Karpas-422 (cell line): ENCODE measurements around the gene SUSD6. TPM values are rescaled to one million over a fixed set of nuclear protein-coding genes. Genes with fewer than 3 reads are reported as not detected.
"Not testable (repeated sequence)": the region's sequence is repeated elsewhere in the genome, so short reads cannot be mapped to it uniquely, and the experiment has no call there.

Experiments used
- DNase-seq: peaks from one replicate; pipeline ENCODE4 v3.0.0-alpha.2; 2015
- H2AFZ ChIP-seq: fragments of 200-600 bp; sonication (generic); 2 replicates; pipeline ENCODE4 v1.6.1; 2014; ENCODE audit warnings: antibody characterized with exemption, low read length, mixed read lengths
- H3K27ac ChIP-seq: fragments of 200-600 bp; sonication (generic); 2 replicates; pipeline ENCODE4 v1.5.1; 2014; ENCODE audit warnings: mild to moderate bottlenecking, low read length, moderate library complexity
- H3K27me3 ChIP-seq: fragments of 200-600 bp; sonication (generic); 2 replicates; pipeline ENCODE4 v1.6.1; 2014; ENCODE audit warnings: low read length, mixed read lengths
- H3K36me3 ChIP-seq: fragments of 200-600 bp; sonication (generic); 2 replicates; pipeline ENCODE4 v1.6.1; 2014; ENCODE audit warnings: low read length, mixed read lengths; ENCODE audit not compliant: insufficient read depth
- H3K4me1 ChIP-seq: fragments of 200-600 bp; sonication (generic); 2 replicates; pipeline ENCODE4 v1.6.1; 2014; ENCODE audit warnings: mild to moderate bottlenecking, low read length, mixed read lengths
- H3K4me2 ChIP-seq: fragments of 200-600 bp; sonication (generic); 2 replicates; pipeline ENCODE4 v1.6.1; 2014; ENCODE audit warnings: low read length, low read depth, mild to moderate bottlenecking; ENCODE audit not compliant: poor library complexity, severe bottlenecking
- H3K4me3 ChIP-seq: fragments of 200-600 bp; sonication (generic); 2 replicates; pipeline ENCODE4 v1.5.1; 2014; ENCODE audit warnings: mild to moderate bottlenecking, antibody characterized with exemption, low read length, mixed read lengths
- H3K79me2 ChIP-seq: fragments of 200-600 bp; sonication (generic); 2 replicates; pipeline ENCODE4 v1.6.1; 2014; ENCODE audit warnings: mild to moderate bottlenecking, low read length, mixed read lengths
- H3K9ac ChIP-seq: fragments of 200-600 bp; sonication (generic); 2 replicates; pipeline ENCODE4 v1.6.0; 2014; ENCODE audit warnings: low read length
- H3K9me2 ChIP-seq: fragments of 200-600 bp; sonication (generic), shearing (Covaris generic); replicated peaks from 2 replicates; pipeline ENCODE4 v1.6.0; 2014; ENCODE audit warnings: mild to moderate bottlenecking, low read length, moderate library complexity; ENCODE audit not compliant: insufficient read depth
- H3K9me3 ChIP-seq: fragments of 300-700, 200-600 bp; sonication (generic); 2 replicates; pipeline ENCODE4 v1.6.1; 2014; ENCODE audit warnings: low read length, mixed read lengths
- H4K20me1 ChIP-seq: fragments of 200-600 bp; sonication (generic); 2 replicates; pipeline ENCODE4 v1.6.1; 2014; ENCODE audit warnings: mild to moderate bottlenecking, antibody characterized with exemption, low read length, low read depth; ENCODE audit not compliant: insufficient read depth
- total RNA-seq: library from RNA; depleted of rRNA; stranded (reverse); fragments of >200 nt; shearing (Covaris generic); gene quantifications from 2 replicates; pipeline ENCODE4 v1.2.3, GENCODE V29; 2014; ENCODE audit warnings: low replicate concordance

SUSD6 gene
- total RNA-seq, 1 experiment from 2014 or later = 46.0 TPM

DNA sequence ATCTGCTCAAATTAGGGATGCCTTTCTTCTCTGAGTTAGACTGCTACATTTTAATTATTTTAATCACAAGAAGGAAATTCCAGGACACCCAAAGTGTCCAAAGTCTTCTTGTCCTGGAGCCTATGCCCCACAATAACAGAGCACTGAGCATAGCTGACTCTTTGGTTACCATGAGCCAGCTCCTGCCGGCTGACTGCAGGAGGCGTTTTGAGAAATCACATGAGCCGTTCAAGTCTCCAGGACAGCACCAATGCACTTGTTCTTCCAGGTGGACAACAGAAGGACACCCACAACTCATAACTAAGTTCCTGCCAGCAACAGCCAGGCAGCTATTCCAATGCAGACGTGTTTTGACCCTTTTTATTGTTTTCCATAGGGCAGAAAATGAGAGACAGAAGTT is 109.5 kb downstream of the SUSD6 start:
- H3K4me2 ChIP-seq = no peak overlapping the region
- H2AFZ ChIP-seq = no peak overlapping the region
- H3K9ac ChIP-seq = no peak overlapping the region
- H3K4me3 ChIP-seq = no peak overlapping the region
- no peaks in the 10 kb centered on the region for H3K4me1 ChIP-seq
- no peak overlapping the region for H3K27ac ChIP-seq
- no peaks in the 10 kb centered on the region for H4K20me1 ChIP-seq
- no peaks in the 10 kb centered on the region for H3K27me3 ChIP-seq
- DNase-seq = no peak
- no peaks in the 10 kb centered on the region for H3K9me2 ChIP-seq
- H3K79me2 ChIP-seq = no peaks in the 10 kb centered on the region
- H3K9me3 ChIP-seq = no peaks in the 10 kb centered on the region
- no peaks in the 10 kb centered on the region for H3K36me3 ChIP-seq

GRCh38 chr14:69726761-69727511 is 115.5 kb downstream of the SUSD6 start:
- H4K20me1 ChIP-seq = no peaks in the 10 kb centered on the region
- no peaks in the 10 kb centered on the region for H3K36me3 ChIP-seq
- peak; percentile 94 for DNase-seq
- no peaks in the 10 kb centered on the region for H3K79me2 ChIP-seq
- no peaks in the 10 kb centered on the region for H3K27me3 ChIP-seq
- peaks cover 14% of the 10 kb centered on the region for H3K4me1 ChIP-seq
- H3K9ac ChIP-seq = peak overlapping the region; percentile 61
- H3K9me2 ChIP-seq = no peaks in the 10 kb centered on the region
- H3K9me3 ChIP-seq = no peaks in the 10 kb centered on the region
- H3K27ac ChIP-seq = no peak overlapping the region
- peak overlapping the region; percentile 77 for H3K4me2 ChIP-seq
- H3K4me3 ChIP-seq = peak overlapping the region; percentile 56
- peak overlapping the region; percentile 57 for H2AFZ ChIP-seq

DNA sequence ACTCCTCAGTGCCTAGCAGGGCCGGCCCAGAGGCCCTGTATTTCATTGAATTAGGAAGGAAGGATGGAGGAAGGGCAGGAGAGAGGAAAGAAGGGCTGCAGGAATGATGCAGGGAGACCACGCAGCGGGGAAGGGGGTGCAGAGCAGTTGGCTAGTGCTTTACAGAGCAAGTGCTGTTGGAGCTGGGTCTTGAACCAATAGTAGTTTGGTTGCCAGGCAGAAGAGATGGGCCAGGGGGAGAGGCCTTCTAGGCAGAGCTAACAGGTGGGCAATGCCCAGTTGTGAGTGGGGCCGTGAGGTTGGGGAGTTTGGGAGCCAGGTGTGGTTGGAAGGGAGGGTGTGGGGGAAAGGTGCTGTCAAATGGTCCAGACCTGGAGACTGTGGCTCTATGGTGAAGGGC is 116.5 kb downstream of the SUSD6 start:
- no peak overlapping the region for H3K9ac ChIP-seq
- no peaks in the 10 kb centered on the region for H3K27me3 ChIP-seq
- H3K9me3 ChIP-seq = no peaks in the 10 kb centered on the region
- no peaks in the 10 kb centered on the region for H4K20me1 ChIP-seq
- H3K4me1 ChIP-seq = peaks cover 14% of the 10 kb centered on the region
- no peak for DNase-seq
- no peak overlapping the region for H2AFZ ChIP-seq
- no peak overlapping the region for H3K4me2 ChIP-seq
- H3K36me3 ChIP-seq = no peaks in the 10 kb centered on the region
- H3K79me2 ChIP-seq = no peaks in the 10 kb centered on the region
- H3K9me2 ChIP-seq = no peaks in the 10 kb centered on the region
- H3K27ac ChIP-seq = no peak overlapping the region
- no peak overlapping the region for H3K4me3 ChIP-seq

GRCh38 chr14:69731919-69732598 is 120.7 kb downstream of the SUSD6 start:
- not testable (repeated sequence) for H3K4me3 ChIP-seq, H3K9me3 ChIP-seq

DNA sequence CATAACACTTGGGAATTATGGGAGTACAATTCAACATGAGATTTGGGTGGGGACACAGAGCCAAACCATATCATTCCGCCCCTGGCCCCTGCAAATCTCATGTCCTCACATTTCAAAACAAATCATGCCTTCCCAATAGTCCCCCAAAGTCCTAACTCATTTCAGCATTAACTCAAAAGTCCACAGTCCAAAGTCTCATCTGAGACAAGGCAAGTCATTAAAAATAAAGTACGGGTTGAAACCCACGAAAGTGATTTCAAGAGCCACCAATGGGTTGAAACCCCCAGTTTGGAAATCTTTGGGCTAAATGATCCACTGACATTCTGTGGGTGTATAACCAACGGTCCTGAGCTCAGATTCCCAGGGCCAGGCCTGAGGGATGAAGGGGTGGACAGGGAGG is 125.0 kb downstream of the SUSD6 start:
- not testable (repeated sequence) for H4K20me1 ChIP-seq, H3K9me2 ChIP-seq, H2AFZ ChIP-seq, H3K9ac ChIP-seq, H3K79me2 ChIP-seq, H3K4me1 ChIP-seq, H3K4me2 ChIP-seq, H3K36me3 ChIP-seq, DNase-seq, H3K27me3 ChIP-seq, H3K27ac ChIP-seq, H3K4me3 ChIP-seq, H3K9me3 ChIP-seq

More at GRCh38 chr14:69731919-69732598, 120.7 kb downstream of the SUSD6 start:
- not testable (repeated sequence) for H3K4me1 ChIP-seq, H3K9me2 ChIP-seq, H3K36me3 ChIP-seq, H3K27me3 ChIP-seq, DNase-seq, H3K27ac ChIP-seq, H4K20me1 ChIP-seq, H3K4me2 ChIP-seq, H3K9ac ChIP-seq, H2AFZ ChIP-seq, H3K79me2 ChIP-seq

DNA sequence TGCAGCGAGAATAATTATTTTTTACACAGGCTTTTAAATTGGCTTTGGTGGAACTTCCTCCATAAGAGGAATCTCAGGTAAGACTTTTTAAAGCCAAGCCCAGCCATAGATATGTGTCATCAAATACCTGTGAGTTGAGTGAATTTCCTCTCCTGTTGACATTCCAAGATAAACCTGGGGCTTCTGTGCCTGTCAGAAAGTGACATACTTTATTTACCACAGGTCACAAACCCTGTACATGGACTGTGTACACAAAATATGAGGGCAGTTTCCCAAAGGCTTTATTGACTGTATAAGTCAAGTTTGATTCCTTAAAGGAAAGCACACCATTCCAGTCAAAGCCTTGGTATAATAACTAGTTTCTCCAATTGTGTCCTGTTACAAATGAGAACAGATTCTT is 129.7 kb downstream of the SUSD6 start:
- no peak overlapping the region for H3K4me2 ChIP-seq
- DNase-seq = no peak

DNA sequence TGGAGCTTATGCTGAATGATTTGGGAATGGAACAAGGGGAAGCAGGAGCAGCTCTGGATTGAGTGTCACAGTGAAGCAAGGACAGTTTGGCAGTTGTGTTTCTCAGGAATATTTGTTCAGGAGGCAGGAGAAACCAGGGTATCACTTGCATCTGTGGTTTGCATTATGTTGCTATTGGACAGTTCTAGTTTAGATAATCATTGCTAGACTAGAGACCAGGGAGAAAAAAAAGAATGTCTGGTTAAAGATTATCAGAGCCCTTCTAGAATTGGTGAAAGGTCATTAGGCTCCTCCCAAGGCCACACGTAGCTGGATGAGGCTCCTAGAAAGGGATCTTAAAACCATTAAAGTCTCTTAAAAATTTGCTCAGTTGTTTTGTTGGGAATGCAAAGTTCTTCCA is 138.6 kb downstream of the SUSD6 start:
- Histone ChIP-seq H3K9me2 (0 out of 2 replicates have a peak, but pooled peaks cover 4% of the 10 kb centered on the region), H3K4me2 (no peak overlapping the region)

More for the DNA sequence above, 129.7 kb downstream of the SUSD6 start:
- Histone ChIP-seq H3K4me1 (no peaks in the 10 kb centered on the region), H3K79me2 (no peaks in the 10 kb centered on the region), H3K4me3 (no peak overlapping the region), H3K36me3 (no peaks in the 10 kb centered on the region), H3K27me3 (no peaks in the 10 kb centered on the region), H2AFZ (no peak overlapping the region), H3K9ac (no peak overlapping the region), H3K9me2 (no peaks in the 10 kb centered on the region), H3K27ac (no peak overlapping the region), H3K9me3 (peaks cover 8% of the 10 kb centered on the region), H4K20me1 (no peaks in the 10 kb centered on the region)

GRCh38 chr14:69750495-69750894 is 139.1 kb downstream of the SUSD6 start:
- H3K27me3 ChIP-seq = no peaks in the 10 kb centered on the region
- no peaks in the 10 kb centered on the region for H3K9me3 ChIP-seq
- H4K20me1 ChIP-seq = no peaks in the 10 kb centered on the region
- DNase-seq = no peak
- H3K4me3 ChIP-seq = no peak overlapping the region
- H3K9ac ChIP-seq = no peak overlapping the region
- H3K4me1 ChIP-seq = peaks cover 9% of the 10 kb centered on the region
- no peaks in the 10 kb centered on the region for H3K36me3 ChIP-seq
- H3K79me2 ChIP-seq = no peaks in the 10 kb centered on the region
- H3K4me2 ChIP-seq = no peak overlapping the region
- no peak overlapping the region for H2AFZ ChIP-seq
- H3K27ac ChIP-seq = no peak overlapping the region
- H3K9me2 ChIP-seq = 0 out of 2 replicates have a peak, but pooled peaks cover 4% of the 10 kb centered on the region

More for the DNA sequence above, 138.6 kb downstream of the SUSD6 start:
- H3K9ac ChIP-seq = no peak overlapping the region
- H3K79me2 ChIP-seq = no peaks in the 10 kb centered on the region
- no peaks in the 10 kb centered on the region for H4K20me1 ChIP-seq
- H3K36me3 ChIP-seq = no peaks in the 10 kb centered on the region
- no peak overlapping the region for H3K27ac ChIP-seq
- H3K4me1 ChIP-seq = peaks cover 9% of the 10 kb centered on the region
- no peak for DNase-seq
- H3K9me3 ChIP-seq = no peaks in the 10 kb centered on the region
- no peak overlapping the region for H2AFZ ChIP-seq
- no peaks in the 10 kb centered on the region for H3K27me3 ChIP-seq
- H3K4me3 ChIP-seq = no peak overlapping the region
